Calu3 (cell line): Measurements from ENCODE around the gene SPON1. TPM values are rescaled to one million over a fixed set of nuclear protein-coding genes. Genes with fewer than 3 reads are reported as not detected.

ENCODE experiments used
- BruUV-seq: library from RNA; stranded (reverse); fragments of 400-500 nt; replicated peaks from 2 replicates; lab custom pipeline; 2021; lab: Mats Ljungman, UMichigan
- CTCF ChIA-PET: fragments of 300-600 bp; sonication (Branson Sonifier 250); formaldehyde crosslinking; loops from one replicate; lab custom pipeline; 2022; ENCODE audit warnings: antibody characterized with exemption; lab: Charles Lee
- DNase-seq: peaks from one replicate; pipeline ENCODE4 v3.0.0; 2022
- H3K27ac Mint-ChIP-seq: one replicate; pipeline ENCODE4 v1.8.0; 2022; ENCODE audit warnings: mixed read lengths; ENCODE audit not compliant: unreplicated experiment
- H3K27me3 Mint-ChIP-seq: one replicate; pipeline ENCODE4 v1.8.0; 2022; ENCODE audit warnings: mixed read lengths; ENCODE audit not compliant: unreplicated experiment
- H3K36me3 Mint-ChIP-seq: one replicate; pipeline ENCODE4 v1.8.0; 2022; ENCODE audit warnings: mild to moderate bottlenecking, moderate library complexity, mixed read lengths; ENCODE audit not compliant: insufficient read depth, unreplicated experiment
- H3K4me1 Mint-ChIP-seq: one replicate; pipeline ENCODE4 v1.8.0; 2022; ENCODE audit warnings: mild to moderate bottlenecking, low read depth, mixed read lengths; ENCODE audit not compliant: unreplicated experiment
- H3K4me3 Mint-ChIP-seq: one replicate; pipeline ENCODE4 v1.8.0; 2022; ENCODE audit warnings: mild to moderate bottlenecking, low read depth, moderate library complexity, mixed read lengths; ENCODE audit not compliant: unreplicated experiment
- H3K9me3 Mint-ChIP-seq: one replicate; pipeline ENCODE4 v1.8.0; 2022; ENCODE audit warnings: low read depth, mixed read lengths; ENCODE audit not compliant: unreplicated experiment
- intact Hi-C: fragments of 100-400 bp; cut with micrococcal nuclease; formaldehyde crosslinking; loops from one replicate; pipeline ENCODE4 v1.10.0; 2022; ENCODE audit not compliant: unreplicated experiment
- total RNA-seq: library from RNA; stranded (reverse); gene quantifications from 2 replicates; pipeline ENCODE4 v1.2.3, GENCODE V29; 2022
- TF ChIP-seq, protein P1 (sequence below): fragments of 200-600 bp; IDR thresholded peaks from one replicate; pipeline ENCODE4 v1.8.0; 2022; ENCODE audit warnings: antibody characterized with exemption; ENCODE audit not compliant: unreplicated experiment

Gene SPON1
- total RNA-seq, 1 experiment from 2014 or later: not detected

DNA sequence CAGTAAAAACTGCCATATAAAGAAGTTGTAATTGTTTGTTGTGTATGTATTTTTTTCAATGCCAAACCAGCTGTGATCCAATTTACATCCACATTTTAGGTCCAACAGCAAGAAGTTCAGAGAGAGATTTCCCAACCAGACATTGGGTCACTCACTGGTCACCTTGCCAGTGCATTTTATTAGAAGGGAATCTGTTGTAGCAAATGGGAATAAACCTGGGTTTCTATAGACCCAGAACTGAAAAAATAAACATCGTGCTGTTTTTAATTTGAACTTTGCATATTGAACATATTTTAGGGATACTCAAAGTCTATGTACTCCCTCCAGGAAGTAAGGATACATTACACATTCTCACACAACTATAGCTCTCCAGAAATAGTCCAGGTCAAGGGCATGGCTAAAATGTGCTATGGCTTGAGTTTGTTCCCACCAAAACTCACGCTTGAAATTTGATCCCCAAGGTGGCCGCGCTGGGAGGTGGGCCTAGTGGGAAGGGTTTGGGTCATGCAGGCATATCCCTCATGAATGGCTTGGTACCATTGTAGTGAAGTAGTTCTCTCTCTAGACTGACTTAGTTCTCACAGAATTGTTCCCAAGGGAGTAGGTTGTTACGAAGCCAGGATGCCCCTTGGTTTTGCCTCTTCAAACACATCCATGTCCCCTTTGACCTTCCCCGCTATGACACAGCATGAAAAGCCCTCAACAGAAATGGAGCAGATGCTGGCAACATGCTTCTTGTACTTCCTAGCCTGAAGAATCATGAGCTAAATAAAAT lies 305.5 kb downstream of the SPON1 start:
- H3K36me3 Mint-ChIP-seq: peaks cover 5% of the 10 kb centered on the region
- no peak overlapping the region for H3K4me3 Mint-ChIP-seq
- CTCF ChIA-PET: no interaction called here
- no TSS peak for BruUV-seq
- TF ChIP-seq, protein P1, sequence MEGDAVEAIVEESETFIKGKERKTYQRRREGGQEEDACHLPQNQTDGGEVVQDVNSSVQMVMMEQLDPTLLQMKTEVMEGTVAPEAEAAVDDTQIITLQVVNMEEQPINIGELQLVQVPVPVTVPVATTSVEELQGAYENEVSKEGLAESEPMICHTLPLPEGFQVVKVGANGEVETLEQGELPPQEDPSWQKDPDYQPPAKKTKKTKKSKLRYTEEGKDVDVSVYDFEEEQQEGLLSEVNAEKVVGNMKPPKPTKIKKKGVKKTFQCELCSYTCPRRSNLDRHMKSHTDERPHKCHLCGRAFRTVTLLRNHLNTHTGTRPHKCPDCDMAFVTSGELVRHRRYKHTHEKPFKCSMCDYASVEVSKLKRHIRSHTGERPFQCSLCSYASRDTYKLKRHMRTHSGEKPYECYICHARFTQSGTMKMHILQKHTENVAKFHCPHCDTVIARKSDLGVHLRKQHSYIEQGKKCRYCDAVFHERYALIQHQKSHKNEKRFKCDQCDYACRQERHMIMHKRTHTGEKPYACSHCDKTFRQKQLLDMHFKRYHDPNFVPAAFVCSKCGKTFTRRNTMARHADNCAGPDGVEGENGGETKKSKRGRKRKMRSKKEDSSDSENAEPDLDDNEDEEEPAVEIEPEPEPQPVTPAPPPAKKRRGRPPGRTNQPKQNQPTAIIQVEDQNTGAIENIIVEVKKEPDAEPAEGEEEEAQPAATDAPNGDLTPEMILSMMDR: no peak
- intact Hi-C loops: no loop called here
- no peaks in the 10 kb centered on the region for H3K4me1 Mint-ChIP-seq
- H3K9me3 Mint-ChIP-seq: no peaks in the 10 kb centered on the region
- no peaks in the 10 kb centered on the region for H3K27me3 Mint-ChIP-seq
- no peak for DNase-seq
- no peak overlapping the region for H3K27ac Mint-ChIP-seq

DNA sequence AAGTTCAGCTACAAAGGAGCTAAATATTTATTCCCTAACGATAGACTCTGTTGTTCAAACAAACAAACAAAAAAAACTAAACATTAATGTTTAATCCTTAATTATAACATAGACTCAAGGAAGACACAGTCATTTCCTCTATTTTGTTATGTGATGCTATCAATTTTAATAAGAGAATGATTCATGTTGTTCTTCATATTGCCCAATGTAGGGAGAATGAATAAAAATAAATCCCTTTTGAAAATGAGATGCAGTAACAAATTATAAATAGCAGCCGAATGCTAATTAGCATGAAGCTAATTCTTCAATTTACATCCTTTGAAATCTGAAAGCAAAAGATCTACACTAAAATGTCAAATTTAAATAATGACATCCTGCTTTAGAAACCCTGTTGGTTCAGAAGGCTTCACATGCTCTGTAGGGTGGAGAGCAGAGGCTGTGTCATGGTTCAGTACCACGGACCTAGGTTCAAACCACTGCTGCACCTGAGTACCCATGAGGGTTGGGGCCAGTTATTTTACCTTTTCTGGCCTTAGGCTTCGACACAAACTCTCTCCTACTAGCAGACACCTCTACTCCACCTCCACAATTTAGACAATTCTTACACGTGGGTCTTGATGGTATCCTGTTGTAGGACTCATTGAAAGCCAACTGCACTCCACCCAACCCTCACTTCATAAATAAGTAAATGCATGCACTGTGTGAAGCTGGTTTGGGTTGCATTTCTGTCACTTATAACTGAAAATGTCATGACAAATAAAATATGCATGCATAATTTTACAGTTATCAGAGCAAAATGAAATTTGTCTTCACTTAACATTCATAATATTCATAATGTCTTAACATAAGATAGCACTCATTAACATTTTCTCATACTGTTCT lies 307.4 kb downstream of the SPON1 start:
- H3K27ac Mint-ChIP-seq: no peak overlapping the region
- intact Hi-C loops: no loop called here
- peaks cover 5% of the 10 kb centered on the region for H3K36me3 Mint-ChIP-seq
- H3K9me3 Mint-ChIP-seq: no peaks in the 10 kb centered on the region
- H3K4me3 Mint-ChIP-seq: no peak overlapping the region
- TF ChIP-seq, protein P1: no peak
- DNase-seq: no peak
- H3K4me1 Mint-ChIP-seq: no peaks in the 10 kb centered on the region
- H3K27me3 Mint-ChIP-seq: no peaks in the 10 kb centered on the region
- CTCF ChIA-PET: interaction anchor here (0.7 kb wide), 1 partner anchor 19 kb away, joined by 4 read pairs; no protein-coding TSS in a partner anchor
- no TSS peak for BruUV-seq

DNA sequence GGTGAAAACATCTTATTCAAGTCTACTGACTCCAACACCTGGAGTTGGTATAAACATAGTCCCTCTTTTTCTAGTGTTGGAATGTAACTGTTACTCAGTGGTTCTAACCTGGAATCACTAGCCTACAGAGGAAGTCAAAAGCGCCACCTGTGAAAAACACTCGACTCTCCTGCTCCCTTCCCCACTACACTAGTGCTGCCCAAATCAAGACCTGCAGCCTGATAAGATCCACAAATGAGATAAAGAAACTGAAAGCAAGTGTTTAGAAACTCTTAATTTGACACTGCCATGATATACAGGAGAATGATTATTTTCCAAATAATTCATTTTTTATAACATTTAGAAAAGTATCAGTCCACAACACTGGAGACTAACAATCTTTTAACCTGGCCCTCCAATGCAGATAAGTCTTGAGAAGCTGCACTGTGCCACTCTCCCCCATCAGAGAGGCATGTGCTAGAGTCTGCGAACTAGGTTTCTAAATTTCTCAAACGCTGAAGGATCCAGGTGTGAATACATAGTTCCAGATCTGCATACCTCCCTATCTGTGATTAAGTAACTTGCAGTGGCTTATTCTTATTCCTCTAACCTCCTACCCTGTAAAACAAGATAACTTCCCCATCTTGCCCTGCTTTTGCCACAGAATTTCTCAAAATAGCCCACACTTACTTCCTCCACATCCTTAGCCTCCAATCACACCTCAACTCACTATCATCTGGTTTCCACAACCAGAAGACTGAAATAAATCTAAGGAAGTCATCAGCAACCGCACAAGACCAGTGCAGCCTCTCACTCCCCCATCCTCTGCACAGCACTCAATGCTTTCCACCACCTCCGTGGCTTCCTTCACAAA lies 308.4 kb downstream of the SPON1 start:
- Mint-ChIP-seq H3K27me3 (no peaks in the 10 kb centered on the region), H3K36me3 (no peaks in the 10 kb centered on the region), H3K9me3 (no peaks in the 10 kb centered on the region), H3K27ac (no peak overlapping the region), H3K4me1 (no peaks in the 10 kb centered on the region), H3K4me3 (no peak overlapping the region)
- no peak for DNase-seq
- TF ChIP-seq, protein P1: no peak
- intact Hi-C loops: no loop called here
- no TSS peak for BruUV-seq
- CTCF ChIA-PET: no interaction called here

DNA sequence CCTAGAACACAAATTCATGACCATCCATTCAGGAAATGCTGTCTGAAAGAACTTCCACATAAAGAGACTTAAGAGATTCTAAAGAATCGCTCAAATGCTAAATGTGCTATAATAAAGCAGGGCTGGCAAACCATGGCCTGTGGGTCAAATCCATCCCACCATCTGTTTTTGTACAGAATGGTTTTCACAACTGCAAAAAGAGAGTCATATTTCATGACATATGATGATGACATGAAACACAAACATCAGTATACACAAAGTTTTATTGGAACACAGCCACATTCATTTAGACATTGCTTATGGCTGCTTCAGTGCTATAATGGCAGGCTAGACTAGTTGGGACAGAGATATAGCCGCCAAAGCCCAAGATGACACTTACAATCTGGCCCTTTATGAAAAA lies 311.4 kb downstream of the SPON1 start:
- TF ChIP-seq, protein P1: no peak
- no peaks in the 10 kb centered on the region for H3K27me3 Mint-ChIP-seq
- no peaks in the 10 kb centered on the region for H3K4me1 Mint-ChIP-seq
- BruUV-seq: no TSS peak
- H3K4me3 Mint-ChIP-seq: no peak overlapping the region
- no peak overlapping the region for H3K27ac Mint-ChIP-seq
- CTCF ChIA-PET: no interaction called here
- no peaks in the 10 kb centered on the region for H3K9me3 Mint-ChIP-seq
- peaks cover 4% of the 10 kb centered on the region for H3K36me3 Mint-ChIP-seq
- no peak for DNase-seq
- intact Hi-C loops: no loop called here
